NCI-H2196 treated with DMSO at 0.1 percent for 48 hours (cell line): ENCODE results near the gene SARDH.

Experiments
- DNase-seq: peaks from one replicate; lab custom pipeline; 2025; ENCODE audit not compliant: unreplicated experiment; lab: John Stamatoyannopoulos, UW

SARDH gene

DNA sequence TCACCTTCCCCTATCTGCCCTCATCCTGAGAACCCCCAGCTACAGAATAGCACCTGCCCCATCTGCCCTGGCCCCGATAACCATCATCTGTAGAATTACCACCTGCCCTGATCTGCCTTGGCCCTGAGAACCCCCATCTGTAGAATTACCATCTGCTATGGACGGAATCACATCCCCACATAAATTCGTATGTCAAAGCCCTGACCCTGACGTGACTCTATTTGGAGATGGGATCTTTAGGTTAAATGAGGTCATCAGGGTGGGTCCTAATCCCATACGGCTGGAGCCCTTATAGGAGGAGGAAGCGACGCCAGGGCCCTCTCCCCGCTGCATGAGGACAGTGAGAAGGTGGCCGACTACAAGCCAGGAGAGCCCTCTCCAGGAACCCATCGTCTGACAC lies 32.6 kb downstream of the SARDH start:
- DNase-seq = no peak

DNA sequence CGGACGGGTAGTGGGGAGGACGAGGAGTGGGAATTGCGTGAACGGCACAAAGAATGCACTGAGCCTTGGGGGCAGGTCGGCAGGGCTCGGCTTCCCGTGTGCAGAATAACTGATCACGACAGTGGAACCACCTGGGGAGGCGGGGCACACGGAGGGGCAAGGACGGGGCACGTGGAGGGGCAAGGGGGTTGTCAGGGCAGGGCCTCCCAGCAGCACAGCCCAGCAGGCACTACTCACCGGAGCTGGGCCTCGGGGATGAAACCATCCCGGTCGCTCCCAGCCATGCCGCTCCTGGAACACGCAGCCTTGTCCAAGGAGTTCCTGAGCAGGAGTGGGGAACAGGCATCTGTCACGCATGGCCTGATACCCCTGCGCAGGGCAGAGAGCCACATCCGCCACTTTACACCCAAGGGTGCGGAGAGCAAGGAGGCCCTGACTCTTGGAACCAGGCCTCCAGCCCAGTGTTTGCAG lies 33.4 kb downstream of the SARDH start:
- DNase-seq = no peak

DNA sequence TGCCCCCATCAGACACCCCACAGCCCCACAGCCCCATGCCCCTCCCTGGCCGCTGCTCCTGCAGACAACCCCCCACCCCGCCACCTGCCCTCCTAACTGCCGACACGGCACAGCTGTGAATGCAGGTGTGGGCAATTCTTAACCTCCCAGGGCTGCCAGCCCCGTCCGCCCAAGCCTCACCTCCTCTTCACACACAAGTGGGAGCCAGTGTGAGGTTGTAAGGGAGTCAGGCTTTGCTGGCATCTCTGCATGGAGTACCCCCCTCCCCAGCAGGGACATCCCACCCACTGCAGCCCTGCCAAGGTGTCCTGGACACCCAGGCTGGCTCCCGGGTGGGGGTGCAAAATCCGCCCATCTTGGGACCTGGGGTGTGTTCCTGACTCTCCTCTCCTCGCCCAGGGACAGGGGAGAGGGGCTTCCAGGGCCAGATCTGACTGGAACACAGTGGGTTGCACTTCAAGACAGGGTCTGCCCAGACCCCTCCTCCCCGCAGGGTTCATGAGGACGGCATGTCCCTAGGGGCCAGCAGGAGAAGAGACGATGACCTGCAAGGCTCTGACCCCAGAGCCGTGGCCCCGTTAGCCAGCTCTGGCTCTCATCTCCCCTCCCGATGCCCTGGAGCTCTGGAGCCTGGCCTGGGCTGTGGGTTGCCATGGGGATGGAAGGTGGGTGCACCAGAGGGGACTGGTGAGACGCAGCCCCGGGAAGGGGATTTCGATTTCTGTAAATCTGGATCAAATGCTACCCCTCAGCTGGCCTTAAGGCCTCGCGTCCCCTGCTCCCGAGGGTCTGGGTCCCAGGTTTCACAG lies 34.4 kb downstream of the SARDH start:
- no peak for DNase-seq

DNA sequence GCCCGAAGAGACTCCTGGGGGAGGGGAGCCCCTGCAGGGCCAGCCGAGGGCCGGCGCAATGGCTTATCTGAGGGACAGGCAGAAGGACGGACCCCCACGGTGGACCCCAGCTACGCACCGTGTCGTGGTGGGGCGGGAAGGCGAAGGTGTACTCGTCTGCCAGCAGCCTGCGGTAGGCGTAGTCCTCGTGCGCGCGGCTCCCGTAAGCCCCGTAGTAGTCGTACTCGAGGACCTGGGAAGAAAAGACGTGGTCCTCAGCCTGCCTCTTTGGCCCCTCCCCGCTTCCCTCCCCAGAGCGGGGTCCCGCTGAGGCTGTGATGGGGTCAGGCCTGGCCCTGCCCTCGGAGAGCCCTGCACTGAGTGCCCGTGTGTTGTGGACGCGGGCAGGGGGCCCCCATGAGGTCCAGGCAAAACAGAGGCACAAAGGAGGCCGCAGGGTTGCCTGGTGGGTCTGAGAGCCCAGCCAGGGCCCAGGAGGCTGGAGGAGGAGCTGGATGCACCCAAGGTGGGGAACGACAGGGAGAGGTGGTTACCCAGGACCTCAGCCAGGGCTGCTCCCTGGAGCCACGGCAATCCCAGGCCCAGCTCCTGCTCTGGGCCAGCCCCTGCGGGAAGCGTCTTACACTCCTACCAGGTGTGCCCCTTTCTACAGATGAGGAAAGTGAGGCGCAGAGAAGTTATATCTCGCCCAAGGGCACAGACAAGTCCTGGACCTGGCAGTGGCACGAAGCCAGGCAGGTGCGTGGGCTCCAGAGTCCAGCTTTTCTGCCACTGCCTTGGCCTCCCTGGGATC lies 35.2 kb downstream of the SARDH start:
- DNase-seq = no peak

DNA sequence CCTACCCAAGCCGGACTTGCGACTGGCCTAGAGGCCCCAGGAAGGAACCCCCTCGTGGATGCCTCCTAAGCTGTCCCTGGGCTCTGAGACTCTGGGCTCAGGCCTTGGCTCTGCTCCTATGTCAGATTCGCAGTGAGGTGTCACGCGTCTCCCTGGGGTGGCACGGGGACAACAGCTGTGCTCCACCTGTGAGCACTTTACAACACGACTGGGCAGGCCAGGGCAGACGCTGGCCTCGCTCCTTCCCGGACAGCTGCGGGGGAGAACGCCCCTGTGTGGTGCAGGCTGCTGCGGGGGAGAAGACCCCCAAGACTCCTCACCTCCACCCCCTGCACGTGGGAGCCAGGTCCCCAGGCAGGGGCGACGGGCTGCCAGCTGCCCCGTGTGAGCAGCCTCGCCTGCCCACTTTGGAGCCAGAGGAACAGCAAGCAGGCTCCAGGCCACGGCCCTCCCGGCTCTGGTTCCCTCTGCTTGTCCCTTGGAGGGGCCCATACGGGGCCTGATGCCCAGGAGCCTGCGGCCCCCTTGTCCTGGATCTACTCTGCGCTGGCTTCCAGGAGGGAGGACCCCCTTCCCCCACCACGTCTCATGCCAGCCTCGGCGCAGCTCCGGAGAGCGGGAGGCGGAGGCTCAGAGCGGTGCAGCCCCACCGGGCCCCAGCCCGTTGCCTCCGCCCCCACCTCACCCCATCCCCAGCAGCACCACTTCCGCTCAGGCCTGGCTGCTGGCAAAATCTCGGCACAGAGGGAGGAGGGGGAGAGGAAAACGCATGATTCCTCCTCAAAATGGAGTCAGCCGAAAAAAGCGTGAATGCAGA lies 36.0 kb downstream of the SARDH start:
- DNase-seq = no peak

DNA sequence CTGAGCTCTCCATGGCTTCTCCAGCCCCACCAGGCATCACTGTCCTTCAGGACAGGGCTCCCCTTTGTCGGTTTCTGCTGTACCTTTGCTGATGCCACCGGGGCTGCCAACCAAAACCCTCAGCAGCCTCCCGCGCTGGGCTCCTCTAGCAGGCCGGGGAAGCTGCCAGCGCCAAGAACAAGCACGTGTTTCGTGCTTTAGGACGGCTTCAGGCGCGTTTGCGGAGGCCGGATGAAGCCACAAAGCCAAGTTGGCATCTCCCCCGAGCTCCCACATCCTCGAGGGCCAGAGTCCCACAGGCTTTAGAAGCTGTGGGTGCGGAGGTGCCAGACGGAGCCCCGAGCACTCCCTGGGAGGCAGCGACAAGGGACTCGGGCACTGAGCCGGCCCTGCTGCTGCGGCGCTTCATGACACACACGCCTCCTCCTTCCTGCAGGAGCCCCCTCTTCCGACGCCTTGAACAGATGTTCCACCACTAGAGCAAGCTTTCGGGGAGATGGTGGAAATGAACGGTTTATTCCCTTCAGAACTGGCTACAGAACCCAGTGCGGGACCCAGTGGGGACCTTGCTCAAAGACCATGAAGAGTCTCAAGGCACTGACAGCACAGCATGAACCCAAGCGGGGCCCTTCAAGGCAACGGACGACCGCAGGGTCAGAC lies 36.7 kb downstream of the SARDH start:
- no peak for DNase-seq

DNA sequence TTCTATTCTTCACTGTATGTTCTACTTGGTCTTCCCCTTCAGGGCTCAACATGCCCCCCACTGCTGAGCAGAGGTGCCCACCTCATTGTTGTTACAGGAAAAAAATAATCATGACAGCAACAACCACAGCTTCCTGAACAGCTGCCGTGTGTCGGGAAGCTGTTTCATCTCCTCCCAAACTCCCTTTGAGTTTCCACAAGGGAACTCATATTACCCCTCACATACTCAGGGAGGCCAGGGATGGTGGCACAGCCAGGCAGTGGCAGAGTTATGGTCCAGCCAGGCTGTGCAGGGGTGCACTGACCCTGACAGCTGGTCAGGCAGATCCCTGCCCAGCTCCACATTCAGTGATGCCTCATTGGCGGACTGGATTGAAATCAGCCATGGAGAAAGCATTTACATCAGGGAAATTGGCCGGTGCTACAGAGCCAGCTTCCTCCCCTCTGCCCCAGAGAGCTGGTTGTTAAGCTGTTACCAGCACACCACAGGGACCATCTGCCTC lies 37.3 kb downstream of the SARDH start:
- no peak for DNase-seq

DNA sequence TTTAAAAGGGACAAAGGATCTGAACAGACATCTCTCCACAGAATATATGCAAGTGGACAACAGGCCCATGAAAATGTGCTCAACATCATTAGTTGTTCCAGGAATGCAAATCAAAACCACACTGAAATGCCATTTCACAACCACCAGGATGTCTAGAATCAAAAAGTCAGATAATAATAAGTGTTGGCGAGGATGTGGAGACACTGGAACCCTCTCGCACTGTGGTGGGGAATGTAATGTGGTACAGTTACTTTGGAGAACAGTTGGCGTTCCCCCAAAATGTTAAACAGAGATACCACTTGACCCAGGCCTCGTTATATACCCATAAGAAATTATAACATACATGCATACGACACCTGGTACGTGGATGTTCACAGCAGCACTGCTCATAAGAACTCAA lies 38.6 kb downstream of the SARDH start:
- no peak for DNase-seq

DNA sequence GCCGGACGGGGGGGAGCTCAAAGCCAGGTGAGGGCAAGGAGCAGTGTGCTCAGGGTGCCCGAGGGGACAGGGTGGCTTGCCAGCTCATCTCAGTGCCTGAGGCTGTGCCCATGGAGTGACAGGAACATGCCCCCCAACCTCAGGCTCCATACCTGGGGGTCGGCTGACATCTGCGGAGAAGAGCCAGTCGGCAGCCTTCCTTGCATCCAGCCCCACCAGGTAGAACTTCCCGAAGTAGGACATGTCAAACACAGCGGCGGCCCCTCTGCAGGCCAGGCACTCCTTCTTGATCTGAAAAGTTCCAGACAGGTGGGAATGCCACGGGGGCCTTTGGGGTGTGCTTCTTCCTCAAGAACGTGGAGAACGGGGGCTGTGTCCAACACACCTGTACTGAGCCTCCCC lies 42.1 kb downstream of the SARDH start:
- DNase-seq = no peak

DNA sequence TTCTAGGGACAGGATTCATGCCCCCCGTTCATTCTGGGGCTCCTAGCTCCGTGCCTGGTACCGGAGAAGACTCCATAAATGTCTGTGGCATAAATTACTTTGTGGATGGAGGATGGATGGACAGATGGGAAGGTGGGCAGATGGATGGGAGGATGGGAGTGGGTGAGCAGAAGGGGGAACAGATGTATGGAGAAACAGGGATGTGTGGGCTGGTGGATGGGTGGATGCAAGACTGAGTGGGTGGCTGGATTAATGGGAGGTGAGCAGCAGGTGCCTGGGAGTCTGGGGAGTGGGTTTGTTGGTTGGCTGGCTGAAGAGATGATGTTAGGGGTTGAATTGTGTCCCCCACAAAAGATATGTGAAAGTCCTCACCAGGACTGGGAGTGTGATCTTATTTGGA lies 43.5 kb downstream of the SARDH start:
- DNase-seq = no peak

DNA sequence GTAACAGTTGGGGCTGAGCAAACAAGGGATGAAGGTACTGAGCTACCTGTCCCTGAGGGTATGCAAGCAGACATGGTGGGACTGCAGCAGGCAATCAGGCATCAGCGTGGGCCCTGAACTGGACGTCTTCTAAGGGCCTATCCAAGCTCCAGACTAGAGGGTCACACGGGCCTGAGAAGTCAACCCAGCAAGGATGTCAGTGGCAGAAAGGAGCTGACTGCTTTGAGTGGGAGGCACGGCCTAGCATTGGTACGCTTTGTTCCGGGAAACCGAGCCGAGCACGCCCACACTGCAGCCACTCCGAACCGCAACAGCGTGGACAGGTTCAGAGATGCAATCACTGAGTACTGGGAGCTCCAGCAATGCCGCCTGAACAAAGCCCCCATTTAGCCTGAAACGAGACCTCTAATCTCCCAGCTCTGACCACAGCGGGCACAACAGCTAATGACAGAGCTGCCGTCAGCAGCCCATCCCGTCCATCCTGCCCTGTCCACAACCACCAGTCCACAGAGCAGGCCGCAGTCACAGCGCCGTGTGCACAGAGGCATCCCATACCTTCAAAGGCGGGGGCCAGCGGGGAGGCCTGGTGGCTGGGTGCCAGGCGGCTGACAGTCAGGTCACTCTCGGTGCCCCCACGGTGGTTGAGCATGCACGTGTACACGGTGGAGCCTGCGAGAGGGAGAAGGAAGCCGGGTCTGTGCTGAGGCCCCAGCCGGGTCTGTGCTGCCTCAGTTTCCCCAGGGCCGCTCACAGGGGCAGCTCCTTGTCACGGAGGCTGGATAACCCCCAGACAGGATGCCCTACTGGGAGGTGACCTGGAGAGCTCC lies 44.2 kb downstream of the SARDH start:
- no peak for DNase-seq

DNA sequence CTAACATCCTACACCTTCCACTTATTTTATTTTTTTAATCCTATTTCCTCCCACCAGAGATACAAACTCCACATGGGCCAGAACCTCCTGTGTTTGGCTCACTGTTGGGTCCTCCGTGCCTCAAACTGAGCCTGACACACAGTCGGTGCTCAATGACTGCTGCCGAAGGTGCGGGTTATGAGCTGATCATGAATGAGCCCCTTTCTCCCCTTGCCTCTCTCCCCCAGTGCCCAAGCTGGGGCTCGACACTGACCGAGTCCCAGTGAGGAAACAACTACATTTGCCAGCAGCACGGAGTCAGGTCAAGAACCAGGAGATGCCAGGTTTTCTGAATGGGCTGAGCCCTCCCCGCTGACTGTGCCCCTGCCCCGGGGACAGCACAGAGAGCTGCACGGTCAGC lies 45.0 kb downstream of the SARDH start:
- no peak for DNase-seq

DNA sequence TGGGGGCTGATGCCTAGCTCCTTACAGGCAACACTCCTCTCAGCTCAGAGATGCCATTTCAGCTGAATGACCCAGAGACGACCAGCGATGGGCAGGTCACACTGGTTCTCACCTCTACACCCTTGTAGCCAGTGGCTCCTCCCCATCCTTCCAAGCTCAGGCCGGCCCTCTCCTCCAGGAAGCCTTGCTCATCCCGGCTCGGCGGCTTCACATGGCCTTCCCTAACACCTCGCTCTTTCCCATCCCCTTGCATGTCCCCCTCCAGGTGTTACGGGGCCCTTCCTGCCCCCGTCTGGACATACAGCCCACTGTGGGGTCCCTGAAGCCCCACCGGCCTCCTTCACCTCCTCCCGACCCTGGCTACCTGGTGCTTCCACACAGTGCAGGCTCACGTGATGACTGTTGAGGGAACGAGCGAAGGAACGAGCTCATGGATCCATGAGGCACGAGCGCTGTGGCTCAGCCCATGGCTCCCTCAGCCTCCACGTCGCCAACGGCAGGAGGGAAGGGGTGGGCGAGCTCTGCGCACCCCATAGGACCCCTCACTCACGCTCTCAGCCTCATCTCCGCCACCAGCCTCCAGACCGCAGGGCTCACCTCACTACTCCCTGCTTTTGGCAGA lies 45.7 kb downstream of the SARDH start:
- DNase-seq = no peak

DNA sequence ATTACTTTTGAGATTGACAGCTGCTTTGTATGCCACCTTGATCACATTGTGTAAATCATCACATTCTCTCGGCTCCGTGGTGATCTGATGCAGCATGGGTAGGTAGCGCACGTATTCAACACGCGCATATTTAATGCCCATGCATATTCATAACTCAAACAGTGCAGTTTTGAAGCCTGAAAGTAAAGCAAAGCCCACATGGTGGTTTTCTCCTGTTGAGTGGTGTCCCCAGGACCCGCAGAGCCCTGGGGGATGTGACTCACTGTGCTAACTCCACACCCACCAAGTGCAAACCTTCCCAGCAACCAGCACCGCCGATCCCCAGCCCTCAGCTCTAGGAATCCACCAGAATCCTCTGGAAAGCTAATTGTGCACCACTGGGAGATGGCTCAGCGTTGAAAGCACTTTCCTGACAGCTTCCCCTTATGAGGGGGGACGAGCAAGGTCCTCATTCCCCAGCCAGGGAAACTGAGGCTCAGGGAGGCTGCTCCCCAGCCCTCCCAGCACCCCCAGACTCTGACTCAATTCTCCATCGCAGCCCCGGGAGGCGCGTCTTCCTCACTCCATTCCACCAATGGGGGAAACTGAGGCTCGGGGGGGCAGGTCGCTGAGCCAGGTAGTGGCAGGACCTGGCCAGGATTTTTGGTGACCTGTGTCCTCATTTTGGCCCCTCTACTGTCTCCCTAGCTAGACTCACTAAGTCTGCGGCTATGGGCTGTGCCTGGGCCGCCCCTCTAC lies 46.4 kb downstream of the SARDH start:
- no peak for DNase-seq

DNA sequence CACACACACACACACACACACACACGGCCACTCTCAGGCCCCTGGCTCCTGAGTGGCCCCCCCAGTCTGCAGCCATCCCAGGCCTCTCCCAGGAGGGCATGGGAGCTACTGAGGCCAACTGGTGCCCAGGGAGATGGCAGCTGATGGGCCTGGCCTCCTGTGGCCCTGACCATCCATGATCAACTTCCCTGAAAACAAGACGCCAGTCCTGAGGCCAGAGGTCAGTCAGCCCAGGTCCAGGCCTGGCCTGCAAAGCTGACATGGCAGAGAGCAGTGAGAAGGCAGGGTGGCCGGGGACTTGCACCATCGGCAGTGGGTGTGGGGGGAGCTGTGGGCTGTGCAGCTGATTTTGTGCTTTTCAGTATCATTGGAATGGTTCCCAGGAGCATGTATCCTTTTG lies 47.0 kb downstream of the SARDH start:
- no peak for DNase-seq

DNA sequence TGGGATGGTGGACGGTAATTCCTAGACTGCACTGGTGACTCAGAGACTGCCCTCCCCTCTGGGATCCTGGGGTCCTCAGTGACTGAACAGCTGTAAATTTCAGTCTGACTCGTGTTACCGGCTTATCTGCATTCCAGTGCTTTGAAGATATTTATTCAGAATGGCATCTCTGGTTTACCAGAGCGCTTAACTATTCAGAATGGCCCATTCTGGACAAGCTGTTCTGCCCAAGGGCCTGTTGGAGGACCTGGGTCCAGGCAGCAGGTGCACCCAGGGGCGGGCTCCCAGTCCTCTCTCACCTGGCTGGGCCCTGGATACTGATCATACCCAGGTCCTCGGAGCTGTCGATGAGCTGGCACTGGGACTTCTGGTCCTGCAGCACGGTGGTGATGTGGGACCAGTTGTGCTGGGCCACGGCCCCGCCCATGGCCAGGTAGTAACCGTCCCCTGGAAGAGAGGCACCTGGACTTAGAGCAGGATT lies 48.0 kb downstream of the SARDH start:
- no peak for DNase-seq

DNA sequence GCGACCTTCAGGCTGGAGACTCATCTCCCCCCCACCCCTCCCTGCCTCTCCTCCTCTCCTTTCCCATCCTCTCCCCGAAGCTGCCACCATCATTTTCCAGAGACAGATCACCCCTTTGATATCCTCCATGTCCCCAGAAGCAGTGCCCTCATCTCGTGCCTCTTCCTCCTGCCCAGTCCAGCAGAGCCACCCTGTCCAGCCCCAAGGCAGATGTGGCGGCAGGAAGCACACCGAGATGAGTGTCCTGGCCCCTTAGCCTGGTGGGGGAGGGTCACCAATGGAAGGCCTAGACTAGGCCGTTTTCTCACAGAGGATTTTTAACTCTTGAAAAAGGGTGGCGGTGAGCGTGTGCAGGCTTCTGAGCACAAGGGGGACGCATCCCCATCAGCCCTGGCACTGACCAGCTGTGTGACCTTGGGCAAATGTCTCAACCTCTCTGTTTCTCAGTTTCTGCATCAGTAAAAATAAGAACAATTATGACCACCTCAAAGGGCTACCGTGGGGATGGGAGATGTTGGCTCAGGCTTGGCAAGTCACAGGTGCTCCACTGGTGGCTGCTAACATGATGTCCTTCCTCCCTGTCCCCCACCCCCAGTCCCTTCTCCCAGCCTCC lies 48.9 kb downstream of the SARDH start:
- no peak for DNase-seq
